IMR-90 (cell line): ENCODE measurements around the gene SDHAF3. TPM values are rescaled to one million over a fixed set of nuclear protein-coding genes. Genes with fewer than 3 reads are reported as not detected.

Source experiments
- ATAC-seq: fragments of 200-7000 bp; cut with Tn5 transposase; 2 replicates; pipeline ENCODE4 v1.9.1; 2020; ENCODE audit warnings: low read depth, mild to moderate bottlenecking, moderate library complexity
- BruUV-seq: library from RNA; stranded (reverse); fragments of 400-500 nt; replicated peaks from 2 replicates; lab custom pipeline; 2021; lab: Mats Ljungman, UMichigan
- CTCF ChIA-PET: fragments of 300-600 bp; formaldehyde crosslinking; extraction: SDS; loops from one replicate; lab custom pipeline; 2021; ENCODE audit warnings: antibody characterized with exemption; lab: Yijun Ruan, JAX
- POLR2A ChIA-PET: fragments of 300-600 bp; sonication (Branson Sonifier 250); formaldehyde crosslinking; loops from one replicate; lab custom pipeline; 2022; ENCODE audit warnings: antibody characterized with exemption; ENCODE audit not compliant: unreplicated experiment; lab: Charles Lee
- DNase-seq: peaks from one replicate; pipeline ENCODE4 v3.0.0; 2013
- H2AFZ ChIP-seq: replicated peaks from 2 replicates; pipeline ENCODE3; 2013; ENCODE audit warnings: low read length, mild to moderate bottlenecking; ENCODE audit not compliant: poor library complexity
- H2AK5ac ChIP-seq: 2 replicates; pipeline ENCODE4 v1.6.1; 2013; ENCODE audit warnings: low read depth, low read length, inconsistent platforms
- H2AK9ac ChIP-seq: replicated peaks from 2 replicates; pipeline ENCODE3; 2013; ENCODE audit warnings: mild to moderate bottlenecking, low read depth, low read length, moderate library complexity; ENCODE audit not compliant: poor library complexity
- H2BK120ac ChIP-seq: 2 replicates; pipeline ENCODE4 v1.6.1; 2013; ENCODE audit warnings: low read depth, low read length, inconsistent platforms
- H2BK15ac ChIP-seq: 3 replicates; pipeline ENCODE4 v1.6.1; 2013; ENCODE audit warnings: low read depth, low read length, inconsistent platforms
- H2BK20ac ChIP-seq: 2 replicates; pipeline ENCODE4 v1.6.1; 2013; ENCODE audit warnings: low read depth, mild to moderate bottlenecking, inconsistent platforms, low read length, moderate library complexity
- H2BK5ac ChIP-seq: 2 replicates; pipeline ENCODE4 v1.6.1; 2013; ENCODE audit warnings: mild to moderate bottlenecking, low read depth, low read length, inconsistent platforms; ENCODE audit not compliant: poor library complexity, severe bottlenecking
- H3K14ac ChIP-seq: replicated peaks from 2 replicates; pipeline ENCODE4 v1.6.1; 2013; ENCODE audit warnings: low read depth, low read length, inconsistent platforms
- H3K18ac ChIP-seq: 2 replicates; pipeline ENCODE4 v1.6.1; 2013; ENCODE audit warnings: low read depth, low read length, control low read depth
- H3K23ac ChIP-seq: 2 replicates; pipeline ENCODE4 v1.6.1; 2013; ENCODE audit warnings: low read depth, low read length, inconsistent platforms
- H3K27ac ChIP-seq: 2 replicates; pipeline ENCODE4 v1.5.1; 2013; ENCODE audit warnings: mild to moderate bottlenecking, control low read depth, low read length; ENCODE audit not compliant: insufficient read depth
- H3K27me3 ChIP-seq: 2 replicates; pipeline ENCODE4 v1.6.1; 2013; ENCODE audit warnings: low read length; ENCODE audit not compliant: control insufficient read depth, insufficient read depth
- H3K36me3 ChIP-seq: 2 replicates; pipeline ENCODE4 v1.6.1; 2013; ENCODE audit warnings: low read length, mixed read lengths; ENCODE audit not compliant: control insufficient read depth, insufficient read depth
- H3K4ac ChIP-seq: 2 replicates; pipeline ENCODE4 v1.6.1; 2013; ENCODE audit warnings: low read depth, low read length, inconsistent platforms
- H3K4me1 ChIP-seq: 2 replicates; pipeline ENCODE4 v1.6.1; 2013; ENCODE audit warnings: low read length, mixed read lengths; ENCODE audit not compliant: control insufficient read depth, insufficient read depth
- H3K4me2 ChIP-seq: 2 replicates; pipeline ENCODE4 v1.6.1; 2013; ENCODE audit warnings: low read depth, mild to moderate bottlenecking, control low read depth, low read length, moderate library complexity
- H3K4me3 ChIP-seq: 2 replicates; pipeline ENCODE4 v1.5.1; 2013; ENCODE audit warnings: low read depth, mild to moderate bottlenecking, control low read depth, low read length, moderate library complexity; ENCODE audit not compliant: insufficient read depth
- H3K56ac ChIP-seq: 2 replicates; pipeline ENCODE4 v1.6.1; 2013; ENCODE audit warnings: low read length, inconsistent platforms; ENCODE audit not compliant: insufficient read depth; ENCODE audit errors: extremely low read depth
- H3K79me1 ChIP-seq, 2 experiments: 2 replicates each; pipeline ENCODE4 v1.6.1; 2013; ENCODE audit warnings: low read length in 2 of 2, inconsistent platforms in 1 of 2, low read depth in 1 of 2
- H3K9ac ChIP-seq: 2 replicates; pipeline ENCODE4 v1.6.1; 2013; ENCODE audit warnings: low read depth, low read length, control low read depth
- H3K9me1 ChIP-seq: 2 replicates; pipeline ENCODE4 v1.6.1; 2013; ENCODE audit warnings: low read length, inconsistent platforms; ENCODE audit not compliant: insufficient read depth
- H3K9me3 ChIP-seq: 2 replicates; pipeline ENCODE4 v1.6.1; 2013; ENCODE audit warnings: low read length; ENCODE audit not compliant: control insufficient read depth, insufficient read depth
- H4K20me1 ChIP-seq: 2 replicates; pipeline ENCODE4 v1.6.1; 2013; ENCODE audit warnings: low read length, inconsistent platforms; ENCODE audit not compliant: insufficient read depth
- H4K5ac ChIP-seq: 2 replicates; pipeline ENCODE4 v1.6.1; 2013; ENCODE audit warnings: mild to moderate bottlenecking, low read depth, low read length, control low read depth
- H4K8ac ChIP-seq, 2 experiments: 2 replicates each; pipeline ENCODE4 v1.6.1; 2013; ENCODE audit warnings: low read depth in 2 of 2, low read length in 2 of 2, control low read depth in 1 of 2, inconsistent platforms in 1 of 2
- H4K91ac ChIP-seq: 2 replicates; pipeline ENCODE4 v1.6.1; 2013; ENCODE audit warnings: low read depth, low read length, inconsistent platforms; ENCODE audit not compliant: insufficient read depth
- CEBPB ChIP-seq: IDR thresholded peaks from 2 replicates; pipeline ENCODE4 v1.6.1; 2012; ENCODE audit warnings: low read depth, low read length, improper control_type of control experiment
- CHD1 ChIP-seq: IDR thresholded peaks from 2 replicates; pipeline ENCODE4 v1.6.1; 2012; ENCODE audit warnings: low read depth, low read length, improper control_type of control experiment
- ELK1 ChIP-seq: fragments of 150-350 bp; IDR thresholded peaks from 2 replicates; pipeline ENCODE4 v1.6.1; 2016; ENCODE audit warnings: low read depth, mild to moderate bottlenecking, low read length, moderate library complexity, borderline replicate concordance
- MAFK ChIP-seq: IDR thresholded peaks from 2 replicates; pipeline ENCODE4 v1.6.1; 2012; ENCODE audit warnings: low read depth, low read length, improper control_type of control experiment
- MAZ ChIP-seq: IDR thresholded peaks from 2 replicates; pipeline ENCODE4 v1.6.1; 2012; ENCODE audit warnings: low read depth, mild to moderate bottlenecking, low read length, improper control_type of control experiment, moderate library complexity, borderline replicate concordance
- POLR2A ChIP-seq: IDR thresholded peaks from 2 replicates; pipeline ENCODE4 v1.6.1; 2012; ENCODE audit warnings: mild to moderate bottlenecking, low read depth, low read length
- RFX5 ChIP-seq: IDR thresholded peaks from 2 replicates; pipeline ENCODE4 v1.8.0; 2012; ENCODE audit warnings: low read depth, mild to moderate bottlenecking, low read length, moderate library complexity
- WGBS, 2 experiments: methylation state at CpG; one replicate each; pipeline versions ENCODE4 v1.1.5 to v1.1.7; 2013; ENCODE audit warnings: missing lambda C conversion rate in 2 of 2; ENCODE audit not compliant: insufficient read length in 1 of 2; ENCODE audit errors: extremely low coverage in 2 of 2; 5-methylcytosine and 5-hydroxymethylcytosine counted together
- dilution Hi-C: fragments of 300-500 bp; cut with HindIII; formaldehyde crosslinking; loops from one replicate; pipeline ENCODE4 v1.14.3; 2018; ENCODE audit warnings: low sequenced_read_pairs; ENCODE audit not compliant: unreplicated experiment
- in situ Hi-C: fragments of 300-500 bp; cut with MboI; formaldehyde crosslinking; loops from 3 replicates; pipeline ENCODE4 v1.14.3; 2019; ENCODE audit warnings: low sequenced_read_pairs, inconsistent platforms, mixed read lengths
- intact Hi-C: fragments of 100-400 bp; cut with micrococcal nuclease; formaldehyde crosslinking; loops from 2 replicates; pipeline ENCODE4 v1.10.0; 2022
- polyA plus RNA-seq, 3 experiments: library from polyadenylated mRNA; depleted of rRNA; stranded (reverse); fragments of >200 nt; gene quantifications; 2 replicates each; pipeline ENCODE4 v1.2.3, GENCODE V29; 2012; ENCODE audit warnings: low replicate concordance in 1 of 3
- total RNA-seq: library from RNA; depleted of rRNA; stranded (reverse); fragments of >200 nt; gene quantifications from 2 replicates; pipeline ENCODE4 v1.2.3, GENCODE V29; 2012

The SDHAF3 gene
- total and polyA plus RNA-seq, 2 of the 4 experiments (the other 2 are of a cell fraction), result 5.7 to 6.1 TPM

DNA sequence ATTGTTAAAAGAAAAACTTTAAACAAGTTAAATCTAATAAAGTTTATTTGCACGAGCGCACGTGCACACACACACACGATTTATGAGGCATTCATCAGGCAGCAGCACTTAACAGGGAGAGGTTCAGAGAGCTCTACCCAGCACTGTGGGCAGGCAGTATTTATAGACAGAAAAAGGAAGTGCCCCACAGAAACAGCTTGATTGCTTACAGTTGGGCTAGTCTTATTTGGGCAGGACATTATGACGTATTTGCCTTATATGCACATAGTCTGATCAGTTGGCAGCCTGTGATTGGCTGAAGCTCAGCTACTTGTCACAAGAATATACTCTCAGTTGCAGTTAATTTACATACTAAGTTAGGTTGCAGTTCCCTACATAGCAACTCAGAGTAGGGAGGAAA lies 1.2 kb upstream of the SDHAF3 start:
- H4K91ac ChIP-seq, result no peak overlapping the region
- peaks cover 4 to 7% of the 10 kb centered on the region in 2 experiments; a peak in 2 of 4 replicates for H3K79me1 ChIP-seq
- BruUV-seq, result no TSS peak
- H2AK9ac ChIP-seq, result no peak overlapping the region
- no peaks in the 10 kb centered on the region for H3K9me1 ChIP-seq
- POLR2A ChIA-PET, result no interaction called here
- no peak overlapping the region for H2BK5ac ChIP-seq
- H3K4me3 ChIP-seq, result no peak overlapping the region
- no peaks in the 10 kb centered on the region for H4K20me1 ChIP-seq
- H3K9ac ChIP-seq, result no peak overlapping the region
- H3K18ac ChIP-seq, result no peak overlapping the region
- H2AK5ac ChIP-seq, result no peak overlapping the region
- H3K23ac ChIP-seq, result no peak overlapping the region
- dilution Hi-C loops, result no loop called here
- no peak overlapping the region for H3K27ac ChIP-seq
- H3K9me3 ChIP-seq, result no peaks in the 10 kb centered on the region
- H4K8ac ChIP-seq, result peak overlapping the region; percentile 96 to 97; a peak in 2 of 4 replicates
- H3K36me3 ChIP-seq, result no peaks in the 10 kb centered on the region
- no peak overlapping the region for H3K14ac ChIP-seq
- H3K4me1 ChIP-seq, result no peaks in the 10 kb centered on the region
- no peak overlapping the region for H3K4me2 ChIP-seq
- intact Hi-C loops, result no loop called here
- TF ChIP-seq POLR2A, result no peak
- TF ChIP-seq ELK1, result no peak
- TF ChIP-seq MAZ, result no peak
- TF ChIP-seq CEBPB, result no peak
- no peak for TF ChIP-seq CHD1
- TF ChIP-seq RFX5, result no peak
- no peak for TF ChIP-seq MAFK
- H3K56ac ChIP-seq, result no peak overlapping the region
- no peak for DNase-seq
- CTCF ChIA-PET, result interaction anchor here (1.0 kb wide), 1 partner anchor 12 kb away, joined by 3 read pairs; no protein-coding TSS in a partner anchor
- no peak overlapping the region for H3K4ac ChIP-seq
- H2BK20ac ChIP-seq, result no peak overlapping the region
- in situ Hi-C loops, result no loop called here
- WGBS, 2 experiments, result no CpG with 5 or more reads among the region's 5 CpGs
- H4K5ac ChIP-seq, result no peak overlapping the region
- no peak for ATAC-seq
- H3K27me3 ChIP-seq, result no peaks in the 10 kb centered on the region
- H2BK15ac ChIP-seq, result no peak overlapping the region
- no peak overlapping the region for H2AFZ ChIP-seq
- no peak overlapping the region for H2BK120ac ChIP-seq
